A673 (cell line): Measurements from ENCODE around the gene ATOH8. TPM values are rescaled to one million over a fixed set of nuclear protein-coding genes. Genes with fewer than 3 reads are reported as not detected.

ENCODE experiments used
- BruUV-seq: library from RNA; stranded (reverse); fragments of 400-500 nt; replicated peaks from 2 replicates; lab custom pipeline; 2021; lab: Mats Ljungman, UMichigan
- CTCF ChIA-PET: fragments of 300-600 bp; sonication (Branson Sonifier 250); formaldehyde crosslinking; loops from one replicate; lab custom pipeline; 2022; ENCODE audit warnings: antibody characterized with exemption; lab: Charles Lee
- POLR2A ChIA-PET: fragments of 300-600 bp; sonication (Branson Sonifier 250); formaldehyde crosslinking; loops from one replicate; lab custom pipeline; 2022; ENCODE audit warnings: antibody characterized with exemption; ENCODE audit not compliant: low non-redundant PET; lab: Charles Lee
- DNase-seq: peaks from one replicate; pipeline ENCODE4 v3.0.0-alpha.2; 2015; ENCODE audit warnings: low spot score
- H3K27ac ChIP-seq: fragments of 200-600 bp; sonication (generic); 2 replicates; pipeline ENCODE4 v1.5.1; 2016; ENCODE audit warnings: mixed run types, low read depth, mild to moderate bottlenecking, mixed read lengths, antibody characterized with exemption, low read length; ENCODE audit not compliant: poor library complexity, severe bottlenecking
- H3K27me3 ChIP-seq: fragments of 200-600 bp; sonication (generic); replicated peaks from 2 replicates; pipeline ENCODE4 v1.6.1; 2017; ENCODE audit warnings: mixed run types, low read depth, mild to moderate bottlenecking, mixed read lengths, antibody characterized with exemption, low read length; ENCODE audit not compliant: insufficient read depth, poor library complexity
- H3K36me3 ChIP-seq: fragments of 200-600 bp; sonication (generic); 2 replicates; pipeline ENCODE4 v1.6.1; 2016; ENCODE audit warnings: mixed run types, mild to moderate bottlenecking, mixed read lengths, antibody characterized with exemption, low read length; ENCODE audit not compliant: insufficient read depth, poor library complexity, severe bottlenecking
- H3K4me1 ChIP-seq: fragments of 200-600 bp; sonication (generic); 2 replicates; pipeline ENCODE4 v1.6.1; 2017; ENCODE audit warnings: mixed run types, mild to moderate bottlenecking, mixed read lengths, antibody characterized with exemption, low read length; ENCODE audit not compliant: insufficient read depth, poor library complexity, severe bottlenecking
- H3K4me3 ChIP-seq: fragments of 200-600 bp; sonication (generic); 2 replicates; pipeline ENCODE4 v1.5.1; 2016; ENCODE audit warnings: low read depth, mixed run types, mild to moderate bottlenecking, mixed read lengths, low read length; ENCODE audit not compliant: poor library complexity, severe bottlenecking
- H3K9me3 ChIP-seq: fragments of 200-600 bp; sonication (generic); 2 replicates; pipeline ENCODE4 v1.6.1; 2016; ENCODE audit warnings: mixed run types, low read depth, mild to moderate bottlenecking, mixed read lengths, antibody characterized with exemption, low read length; ENCODE audit not compliant: poor library complexity, severe bottlenecking
- CTCF ChIP-seq: fragments of 300-800, 200-600 bp; sonication (generic); conservative IDR thresholded peaks from 2 replicates; pipeline ENCODE4 v1.5.1; 2017; ENCODE audit warnings: low read depth, mild to moderate bottlenecking, antibody characterized with exemption, low read length, moderate library complexity, mixed read lengths
- EZH2 ChIP-seq: fragments of 200-600 bp; sonication (generic); IDR thresholded peaks from 2 replicates; pipeline ENCODE4 v1.6.1; 2017; ENCODE audit warnings: borderline replicate concordance, low read depth, mild to moderate bottlenecking, mixed read lengths, antibody characterized with exemption, low read length; ENCODE audit not compliant: poor library complexity, severe bottlenecking
- intact Hi-C: fragments of 100-400 bp; cut with micrococcal nuclease; formaldehyde crosslinking; loops from one replicate; pipeline ENCODE4 v1.10.0; 2022; ENCODE audit not compliant: unreplicated experiment
- total RNA-seq: library from RNA; stranded (reverse); gene quantifications from 2 replicates; pipeline ENCODE4 v1.2.3, GENCODE V29; 2021

ATOH8 gene
- total RNA-seq, 1 experiment from 2014 or later = 4.6 TPM

GRCh38 chr2:85728342-85728741 lies 25.4 kb upstream of the ATOH8 start:
- DNase-seq = no peak
- CTCF ChIA-PET = interaction anchor here (0.6 to 2.2 kb wide), 8 partner anchors 11 to 92 kb away, joined by 3 to 34 read pairs (median 6); no protein-coding TSS in a partner anchor
- no peak overlapping the region for H3K4me3 ChIP-seq
- no peaks in the 10 kb centered on the region for H3K36me3 ChIP-seq
- POLR2A ChIA-PET = no interaction called here
- BruUV-seq = no TSS peak
- no peaks in the 10 kb centered on the region for H3K27me3 ChIP-seq
- H3K9me3 ChIP-seq = no peaks in the 10 kb centered on the region
- no peak overlapping the region for H3K27ac ChIP-seq
- H3K4me1 ChIP-seq = no peaks in the 10 kb centered on the region
- intact Hi-C loops = loop anchor here (5.0 kb wide), 1 partner anchor 349 kb away; no protein-coding TSS in a partner anchor
- TF ChIP-seq CTCF = no peak
- TF ChIP-seq EZH2 = no peak

GRCh38 chr2:85728883-85729824 lies 24.6 kb upstream of the ATOH8 start:
- TF ChIP-seq EZH2 (no peak), CTCF (peak; percentile 97)
- BruUV-seq = no TSS peak
- POLR2A ChIA-PET = no interaction called here
- Histone ChIP-seq H3K9me3 (no peaks in the 10 kb centered on the region), H3K4me3 (no peak overlapping the region), H3K27me3 (no peaks in the 10 kb centered on the region), H3K4me1 (no peaks in the 10 kb centered on the region), H3K36me3 (no peaks in the 10 kb centered on the region), H3K27ac (no peak overlapping the region)
- intact Hi-C loops = loop anchor here (1.0 to 5.0 kb wide), 2 partner anchors 85 to 348 kb away; no protein-coding TSS in a partner anchor
- CTCF ChIA-PET = interaction anchor here (0.6 to 2.2 kb wide), 9 partner anchors 11 to 91 kb away, joined by 3 to 34 read pairs (median 5); no protein-coding TSS in a partner anchor
- peak; percentile 85 for DNase-seq

- ChIA-PET CTCF (interaction anchor here (1.5 to 2.2 kb wide), 2 partner anchors 82 to 85 kb away, joined by 5 to 34 read pairs; no protein-coding TSS in a partner anchor), POLR2A (no interaction called here)
- H3K9me3 ChIP-seq = no peaks in the 10 kb centered on the region
- H3K4me3 ChIP-seq = no peak overlapping the region
- no TSS peak for BruUV-seq
- no peak overlapping the region for H3K27ac ChIP-seq
- intact Hi-C loops = loop anchor here (1.0 to 5.0 kb wide), 2 partner anchors 84 to 347 kb away; no protein-coding TSS in a partner anchor
- TF ChIP-seq CTCF = no peak
- no peaks in the 10 kb centered on the region for H3K4me1 ChIP-seq
- no peaks in the 10 kb centered on the region for H3K27me3 ChIP-seq
- DNase-seq = no peak
- no peaks in the 10 kb centered on the region for H3K36me3 ChIP-seq
These were observed 23.8 kb upstream of the ATOH8 start for GRCh38 chr2:85729825-85730510.
